CD8-positive, alpha-beta memory T cell (primary cell): ENCODE measurements around the gene ANKFN1. TPM values are rescaled to one million over a fixed set of nuclear protein-coding genes. Genes with fewer than 3 reads are reported as not detected.

Experiments
- CTCF ChIA-PET: fragments of 350-600 bp; sonication (Branson Sonifier 250); formaldehyde crosslinking; loops from one replicate; lab custom pipeline; 2021; ENCODE audit warnings: antibody characterized with exemption; lab: Charles Lee
- POLR2A ChIA-PET: fragments of 350-600 bp; sonication (Branson Sonifier 250); formaldehyde crosslinking; loops from one replicate; lab custom pipeline; 2021; ENCODE audit warnings: antibody characterized with exemption; lab: Charles Lee
- DNase-seq, 5 donors: peaks; one replicate each; pipeline versions ENCODE4 v3.0.0 to v3.0.0-alpha.2; 2020 to 2022; ENCODE audit warnings: mixed read lengths in 1 of 5
- H3K27ac ChIP-seq: one replicate; pipeline ENCODE4 v1.7.0; 2013; ENCODE audit warnings: low read depth, mild to moderate bottlenecking, low read length, moderate library complexity
- H3K27me3 ChIP-seq: 2 replicates; pipeline ENCODE4 v1.7.0; 2013; ENCODE audit warnings: low read length, mild to moderate bottlenecking; ENCODE audit not compliant: insufficient read depth, poor library complexity, severe bottlenecking
- H3K36me3 ChIP-seq: 2 replicates; pipeline ENCODE4 v1.7.0; 2013; ENCODE audit warnings: mild to moderate bottlenecking, low read length, moderate library complexity; ENCODE audit not compliant: insufficient read depth
- H3K4me1 ChIP-seq: 2 replicates; pipeline ENCODE4 v1.7.0; 2013; ENCODE audit warnings: mild to moderate bottlenecking, low read length, moderate library complexity; ENCODE audit not compliant: insufficient read depth
- H3K4me3 ChIP-seq: 2 replicates; pipeline ENCODE4 v1.7.0; 2013; ENCODE audit warnings: mild to moderate bottlenecking, low read length
- H3K9me3 ChIP-seq: 2 replicates; pipeline ENCODE4 v1.7.0; 2013; ENCODE audit warnings: mild to moderate bottlenecking, low read length
- H3K27ac Mint-ChIP-seq, 8 donors: one replicate each; pipeline ENCODE4 v1.8.0; 2020 to 2021; ENCODE audit warnings: mixed read lengths in 8 of 8, mild to moderate bottlenecking in 6 of 8, inconsistent platforms in 3 of 8, moderate library complexity in 3 of 8
- H3K27me3 Mint-ChIP-seq, 2 donors: one replicate each; pipeline ENCODE4 v1.8.0; 2020 to 2021; ENCODE audit warnings: mixed read lengths in 2 of 2, mild to moderate bottlenecking in 1 of 2, moderate library complexity in 1 of 2
- H3K36me3 Mint-ChIP-seq, 3 donors: one replicate each; pipeline ENCODE4 v1.8.0; 2020 to 2021; ENCODE audit warnings: mixed read lengths in 3 of 3, inconsistent platforms in 1 of 3, mild to moderate bottlenecking in 1 of 3
- H3K4me1 Mint-ChIP-seq, 3 donors: one replicate each; pipeline ENCODE4 v1.8.0; 2020 to 2021; ENCODE audit warnings: mixed read lengths in 3 of 3, inconsistent platforms in 1 of 3, mild to moderate bottlenecking in 1 of 3
- H3K4me3 Mint-ChIP-seq, 7 donors: one replicate each; pipeline ENCODE4 v1.8.0; 2020 to 2021; ENCODE audit warnings: mixed read lengths in 7 of 7, mild to moderate bottlenecking in 6 of 7, moderate library complexity in 4 of 7, inconsistent platforms in 2 of 7
- H3K9me3 Mint-ChIP-seq, 5 donors: one replicate each; pipeline ENCODE4 v1.8.0; 2020 to 2022; ENCODE audit warnings: mixed read lengths in 5 of 5, mild to moderate bottlenecking in 3 of 5, moderate library complexity in 2 of 5, inconsistent platforms in 1 of 5
- polyA plus RNA-seq: library from polyadenylated mRNA; unstranded; fragments of 300-500 nt; fragmentation: Illumina TruSeq; gene quantifications from one replicate; pipeline ENCODE4 v1.2.3, GENCODE V29; 2021
- total RNA-seq, 2 experiments: library from RNA; stranded (reverse); gene quantifications; one replicate each; pipeline ENCODE4 v1.2.3, GENCODE V29; 2021

ANKFN1 gene
- total and polyA plus RNA-seq, 3 experiments from 2014 or later: not detected

DNA sequence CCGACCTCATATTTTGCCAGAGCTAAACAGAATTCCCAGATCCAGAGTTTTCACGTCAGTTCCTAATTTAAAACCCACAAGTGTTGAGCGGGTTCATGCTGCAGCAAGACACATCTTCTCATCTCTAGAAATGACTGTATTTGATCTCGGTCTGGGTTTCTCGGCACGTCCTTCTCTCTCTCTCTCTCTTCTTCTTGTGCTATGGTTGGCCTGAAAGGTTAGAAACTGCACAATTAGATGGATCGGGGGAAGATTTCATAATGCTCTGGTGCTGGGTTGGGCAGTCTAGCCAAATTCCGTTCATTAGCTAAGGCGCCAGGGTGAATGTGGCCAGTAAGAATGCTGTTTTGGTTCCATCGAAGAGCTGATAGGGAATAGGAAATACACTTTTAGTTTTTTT, 281.3 kb downstream of the ANKFN1 start:
- Histone ChIP-seq H3K9me3 (no peaks in the 10 kb centered on the region), H3K27ac (no peak overlapping the region), H3K36me3 (no peaks in the 10 kb centered on the region), H3K4me3 (no peak overlapping the region), H3K4me1 (no peaks in the 10 kb centered on the region), H3K27me3 (no peaks in the 10 kb centered on the region)
- Mint-ChIP-seq H3K9me3 (peaks cover 0 to 2% (median 0%) of the 10 kb centered on the region in 5 donors), H3K27me3 (peaks cover 13 to 17% of the 10 kb centered on the region in 2 donors), H3K36me3 (no peaks in the 10 kb centered on the region), H3K4me3 (no peak overlapping the region), H3K27ac (no peak overlapping the region), H3K4me1 (no peaks in the 10 kb centered on the region)
- ChIA-PET CTCF (no interaction called here), POLR2A (no interaction called here)
- DNase-seq: no peak

DNA sequence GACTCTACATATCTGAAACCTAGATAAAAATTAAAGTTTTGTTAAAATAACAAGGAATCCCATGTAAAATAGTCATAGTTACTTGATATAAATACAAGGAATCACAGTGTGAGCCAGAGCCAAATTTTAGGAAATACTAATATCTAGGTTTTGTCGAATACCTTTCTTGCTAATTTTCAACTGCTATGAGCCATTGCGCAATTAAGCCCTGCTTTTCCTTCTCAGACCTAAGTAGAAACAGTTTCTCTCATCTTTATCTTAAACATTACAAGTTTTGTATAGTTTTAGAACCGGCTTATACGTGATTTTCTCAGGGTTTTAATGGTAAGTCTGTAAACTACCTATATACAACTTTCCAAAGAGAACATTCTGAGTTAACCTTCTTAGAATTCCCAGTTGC, 282.9 kb downstream of the ANKFN1 start:
- H3K4me1 Mint-ChIP-seq: no peaks in the 10 kb centered on the region
- H3K4me1 ChIP-seq: no peaks in the 10 kb centered on the region

DNA sequence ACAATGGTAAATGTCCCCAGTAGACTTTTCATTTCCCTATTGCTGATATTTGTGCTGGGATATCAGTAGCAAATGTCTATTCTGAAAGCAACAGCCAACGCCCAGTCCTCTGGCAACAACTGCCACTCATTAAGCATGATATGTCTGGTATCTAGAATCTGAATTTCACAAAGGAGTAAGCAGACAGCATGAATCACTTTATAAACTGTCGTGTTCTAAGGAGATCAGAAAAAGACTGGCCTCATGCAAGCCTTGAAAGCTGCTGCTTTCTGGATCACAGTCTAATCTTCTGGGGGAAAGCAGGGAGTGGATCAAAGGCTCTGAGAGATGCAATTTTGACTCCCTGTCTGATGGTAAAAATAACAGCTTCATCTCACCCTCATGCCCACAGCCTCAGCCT, 287.1 kb downstream of the ANKFN1 start:
- Mint-ChIP-seq H3K27ac (no peak overlapping the region), H3K4me1 (no peaks in the 10 kb centered on the region), H3K27me3 (peaks cover 11 to 20% of the 10 kb centered on the region in 2 donors), H3K9me3 (no peaks in the 10 kb centered on the region), H3K36me3 (no peaks in the 10 kb centered on the region), H3K4me3 (no peak overlapping the region)
- no peaks in the 10 kb centered on the region for H3K27me3 ChIP-seq
- no peak overlapping the region for H3K27ac ChIP-seq
- CTCF ChIA-PET: no interaction called here
- no peaks in the 10 kb centered on the region for H3K9me3 ChIP-seq
- no peak for DNase-seq
- H3K36me3 ChIP-seq: no peaks in the 10 kb centered on the region
- POLR2A ChIA-PET: no interaction called here
- H3K4me3 ChIP-seq: no peak overlapping the region
- H3K4me1 ChIP-seq: no peaks in the 10 kb centered on the region

More for the DNA sequence above, 282.9 kb downstream of the ANKFN1 start:
- DNase-seq: no peak
- H3K36me3 ChIP-seq: no peaks in the 10 kb centered on the region
- no peak overlapping the region for H3K4me3 ChIP-seq
- no peaks in the 10 kb centered on the region for H3K9me3 ChIP-seq
- H3K27ac ChIP-seq: no peak overlapping the region
- Mint-ChIP-seq H3K27ac (no peak overlapping the region), H3K4me3 (no peak overlapping the region), H3K9me3 (peaks cover 0 to 2% (median 0%) of the 10 kb centered on the region in 5 donors), H3K36me3 (no peaks in the 10 kb centered on the region), H3K27me3 (peaks cover 13 to 22% of the 10 kb centered on the region in 2 donors)
- CTCF ChIA-PET: no interaction called here
- no peaks in the 10 kb centered on the region for H3K27me3 ChIP-seq
- POLR2A ChIA-PET: no interaction called here

DNA sequence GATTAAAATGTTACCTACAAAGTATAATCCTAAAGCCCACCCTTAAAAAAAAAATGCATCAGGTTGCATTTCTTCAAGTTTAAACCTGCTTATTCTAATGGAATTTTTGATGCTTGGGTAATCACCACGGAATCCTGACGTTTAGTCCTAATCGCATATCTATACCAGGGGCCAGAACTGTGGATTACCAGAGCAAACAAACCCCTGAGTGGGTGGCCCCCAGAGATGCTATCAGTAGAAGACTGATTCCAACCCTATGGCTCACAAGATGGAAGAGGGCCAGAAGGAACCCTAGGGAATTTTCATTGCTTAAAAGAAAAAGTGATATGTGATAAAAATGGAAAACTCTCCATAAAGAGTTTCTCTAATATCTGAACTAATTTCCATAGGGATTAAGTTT, 288.0 kb downstream of the ANKFN1 start:
- peaks cover 7 to 20% of the 10 kb centered on the region in 2 donors for H3K27me3 Mint-ChIP-seq
- no peaks in the 10 kb centered on the region for H3K9me3 ChIP-seq
- ChIA-PET POLR2A (no interaction called here), CTCF (no interaction called here)
- no peak overlapping the region for H3K27ac Mint-ChIP-seq
- no peaks in the 10 kb centered on the region for H3K27me3 ChIP-seq
- no peak overlapping the region for H3K27ac ChIP-seq
- H3K9me3 Mint-ChIP-seq: no peaks in the 10 kb centered on the region
- no peaks in the 10 kb centered on the region for H3K4me1 Mint-ChIP-seq
- H3K4me1 ChIP-seq: no peaks in the 10 kb centered on the region
- no peaks in the 10 kb centered on the region for H3K36me3 Mint-ChIP-seq
- no peak overlapping the region for H3K4me3 ChIP-seq
- no peak for DNase-seq
- H3K4me3 Mint-ChIP-seq: no peak overlapping the region
- no peaks in the 10 kb centered on the region for H3K36me3 ChIP-seq

DNA sequence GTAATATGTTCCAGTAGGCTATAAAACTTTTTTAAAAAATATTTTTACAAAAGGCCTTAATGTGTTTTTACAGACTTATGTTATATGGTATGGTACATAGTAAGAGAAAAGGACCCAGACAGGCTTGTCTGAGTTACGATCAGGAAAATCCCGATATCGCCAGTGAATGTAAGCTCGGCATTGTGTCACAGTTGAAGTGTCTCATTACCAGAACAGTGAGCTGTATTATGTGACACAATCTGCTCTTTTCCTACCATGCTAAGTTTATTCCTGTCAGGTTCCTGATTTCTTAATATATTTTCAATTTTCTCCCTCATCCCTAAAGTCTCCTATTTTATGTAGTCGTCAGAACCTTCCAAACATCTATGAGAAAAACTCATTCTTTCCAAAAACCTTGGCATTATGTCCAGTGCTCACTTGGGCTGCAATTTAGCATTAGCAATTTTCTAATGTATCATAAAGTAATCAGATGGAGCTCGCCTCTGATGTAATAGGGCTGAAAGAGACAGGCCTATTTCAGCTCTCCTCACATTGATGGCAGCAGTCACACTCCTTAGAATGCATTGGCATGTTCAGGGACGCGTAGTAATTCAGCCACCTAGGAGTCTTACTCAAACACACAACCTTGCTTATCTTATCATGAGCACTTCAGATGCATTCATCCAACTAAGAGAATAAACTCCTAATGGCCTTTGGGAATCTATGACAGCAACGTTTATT, 292.6 kb downstream of the ANKFN1 start:
- no peaks in the 10 kb centered on the region for H3K36me3 Mint-ChIP-seq
- H3K27ac Mint-ChIP-seq: no peak overlapping the region
- Histone ChIP-seq H3K27ac (no peak overlapping the region), H3K36me3 (no peaks in the 10 kb centered on the region), H3K9me3 (no peaks in the 10 kb centered on the region), H3K4me1 (no peaks in the 10 kb centered on the region), H3K4me3 (no peak overlapping the region), H3K27me3 (no peaks in the 10 kb centered on the region)
- no peak overlapping the region for H3K4me3 Mint-ChIP-seq
- CTCF ChIA-PET: no interaction called here
- no peaks in the 10 kb centered on the region for H3K4me1 Mint-ChIP-seq
- no peak for DNase-seq
- POLR2A ChIA-PET: no interaction called here
- H3K9me3 Mint-ChIP-seq: no peaks in the 10 kb centered on the region
- H3K27me3 Mint-ChIP-seq: peaks cover 0 to 11% of the 10 kb centered on the region in 2 donors

DNA sequence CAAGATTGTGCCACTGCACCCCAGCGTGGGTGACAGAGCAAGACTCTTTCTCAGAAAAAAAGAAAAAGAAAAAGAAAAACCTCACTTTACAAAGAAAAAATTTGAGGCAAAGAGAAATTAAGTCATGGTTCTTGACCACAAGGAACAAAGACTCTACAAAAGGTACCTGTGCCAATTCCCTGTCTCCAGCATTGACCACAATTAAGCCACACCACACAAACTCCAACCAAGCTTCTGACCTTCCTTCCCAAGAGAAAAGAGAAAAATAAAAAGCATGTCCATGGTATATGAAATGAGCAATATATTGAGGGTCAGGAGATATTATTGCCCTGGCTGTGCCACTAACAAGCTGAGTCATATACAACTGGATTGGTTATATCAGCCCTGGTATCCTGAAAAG, 293.9 kb downstream of the ANKFN1 start:
- POLR2A ChIA-PET: no interaction called here
- no peaks in the 10 kb centered on the region for H3K9me3 Mint-ChIP-seq
- H3K4me1 ChIP-seq: no peaks in the 10 kb centered on the region

DNA sequence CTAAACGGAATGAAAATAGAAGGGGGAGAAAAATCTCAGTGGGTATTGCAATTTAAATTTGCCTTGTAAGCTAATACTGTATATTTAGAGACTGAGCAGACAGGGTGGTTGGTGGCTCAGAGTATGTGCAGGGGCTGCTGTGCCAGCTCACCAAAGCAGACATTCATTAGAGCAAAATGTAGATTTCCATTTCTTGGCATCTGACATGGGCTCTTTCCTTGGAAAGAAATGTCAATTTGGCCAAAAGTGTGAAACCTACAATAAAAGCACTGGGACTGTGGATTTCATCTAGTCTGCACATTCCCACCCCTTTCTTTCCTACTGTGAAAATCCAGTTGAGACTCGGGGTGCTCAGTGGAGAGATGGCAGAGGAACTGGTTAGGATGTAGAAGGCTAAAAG, 295.1 kb downstream of the ANKFN1 start:
- Mint-ChIP-seq H3K9me3 (no peaks in the 10 kb centered on the region), H3K27ac (no peak overlapping the region), H3K4me3 (no peak overlapping the region), H3K4me1 (no peaks in the 10 kb centered on the region), H3K36me3 (no peaks in the 10 kb centered on the region), H3K27me3 (peaks cover 2 to 11% of the 10 kb centered on the region in 2 donors)
- Histone ChIP-seq H3K27ac (no peak overlapping the region), H3K27me3 (no peaks in the 10 kb centered on the region), H3K36me3 (no peaks in the 10 kb centered on the region), H3K4me3 (no peak overlapping the region), H3K9me3 (no peaks in the 10 kb centered on the region), H3K4me1 (no peaks in the 10 kb centered on the region)
- ChIA-PET POLR2A (no interaction called here), CTCF (no interaction called here)
- no peak for DNase-seq

More for the DNA sequence above, 293.9 kb downstream of the ANKFN1 start:
- H3K4me3 ChIP-seq: no peak overlapping the region
- no peak for DNase-seq
- Mint-ChIP-seq H3K4me1 (no peaks in the 10 kb centered on the region), H3K27ac (no peak overlapping the region), H3K36me3 (no peaks in the 10 kb centered on the region), H3K27me3 (peaks cover 0 to 11% of the 10 kb centered on the region in 2 donors), H3K4me3 (no peak overlapping the region)
- H3K36me3 ChIP-seq: no peaks in the 10 kb centered on the region
- CTCF ChIA-PET: no interaction called here
- H3K27me3 ChIP-seq: no peaks in the 10 kb centered on the region
- no peaks in the 10 kb centered on the region for H3K9me3 ChIP-seq
- H3K27ac ChIP-seq: no peak overlapping the region

DNA sequence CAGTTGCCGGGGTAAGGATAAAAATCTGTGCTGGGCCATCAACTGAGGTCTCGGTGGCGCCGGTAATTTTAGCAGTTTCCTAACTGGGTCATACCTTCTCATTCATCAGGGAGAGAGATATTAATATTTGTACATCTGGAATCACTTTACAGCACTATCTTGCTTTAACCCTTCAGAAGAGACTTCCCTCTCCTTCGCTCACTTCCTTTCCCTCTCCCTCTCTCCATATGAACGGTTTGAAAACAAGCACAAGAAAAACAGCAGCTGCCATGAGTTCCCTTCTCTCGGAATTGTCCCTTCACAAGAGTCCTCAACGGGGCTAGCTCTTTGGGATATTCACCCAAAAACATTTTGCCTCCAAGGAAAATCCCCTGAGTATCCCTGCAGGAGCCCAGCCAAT, 295.9 kb downstream of the ANKFN1 start:
- peaks cover 2 to 7% of the 10 kb centered on the region in 2 donors for H3K27me3 Mint-ChIP-seq
- H3K4me3 ChIP-seq: no peak overlapping the region
- no peaks in the 10 kb centered on the region for H3K36me3 Mint-ChIP-seq
- no peaks in the 10 kb centered on the region for H3K27me3 ChIP-seq
- H3K9me3 Mint-ChIP-seq: no peaks in the 10 kb centered on the region
- POLR2A ChIA-PET: no interaction called here
- no peak overlapping the region for H3K4me3 Mint-ChIP-seq
- H3K27ac ChIP-seq: no peak overlapping the region
- H3K9me3 ChIP-seq: no peaks in the 10 kb centered on the region
- no peaks in the 10 kb centered on the region for H3K4me1 Mint-ChIP-seq
- H3K36me3 ChIP-seq: no peaks in the 10 kb centered on the region
- H3K4me1 ChIP-seq: no peaks in the 10 kb centered on the region
- no peak for DNase-seq
- H3K27ac Mint-ChIP-seq: no peak overlapping the region
- CTCF ChIA-PET: no interaction called here
